ENCODE measurements around the gene COL6A3.
"Not testable (repeated sequence)": the region's sequence is repeated elsewhere in the genome, so short reads cannot be mapped to it uniquely, and the experiment has no call there.

The COL6A3 gene

GRCh38 chr2:237315170-237315828 lies 98.7 kb downstream of the COL6A3 start:
- DNase-seq, result peak; percentile 49

DNA sequence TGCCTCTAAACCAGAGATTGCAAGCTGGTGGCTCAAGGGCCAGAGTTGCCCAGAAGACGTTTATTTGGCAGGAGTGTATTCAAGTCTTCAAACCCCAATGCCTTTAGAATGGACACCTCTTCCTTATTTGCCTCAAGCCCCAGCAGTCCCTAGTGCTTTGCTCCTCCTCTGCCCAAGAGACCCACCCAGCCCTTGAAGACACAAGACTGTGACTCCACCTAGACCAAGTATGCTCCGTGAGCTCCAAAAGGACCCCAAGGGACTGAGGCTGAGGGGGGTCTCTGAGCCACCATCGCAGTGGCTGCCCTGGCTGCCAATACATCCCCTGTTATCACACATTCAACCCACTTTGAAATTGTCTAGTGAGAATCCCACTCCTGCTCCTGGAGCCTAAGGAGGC lies 99.3 kb downstream of the COL6A3 start:
- no peak for DNase-seq

DNA sequence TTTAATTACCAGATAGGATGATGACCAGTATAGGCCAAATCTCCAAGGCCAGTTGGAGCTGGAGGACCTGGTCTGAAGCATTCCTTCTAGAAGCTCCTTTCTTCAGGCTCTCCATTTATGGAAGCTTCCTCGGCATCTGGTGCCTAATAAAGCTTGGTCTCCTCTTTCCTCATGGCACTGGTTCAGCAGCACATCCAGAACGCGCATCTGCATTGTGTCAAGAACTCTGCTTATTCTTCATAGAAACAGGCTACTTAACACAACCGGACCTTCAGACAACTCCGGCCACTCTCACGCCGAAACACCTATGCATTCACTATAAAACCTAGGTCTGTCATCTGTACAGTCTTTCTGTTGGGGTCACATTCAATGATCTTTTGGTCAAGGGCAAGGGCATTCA lies 99.8 kb downstream of the COL6A3 start:
- DNase-seq, result no peak

GRCh38 chr2:237312021-237312755 lies 101.8 kb downstream of the COL6A3 start:
- peak; percentile 13 for DNase-seq

GRCh38 chr2:237310515-237311114 lies 103.3 kb downstream of the COL6A3 start:
- no peak for DNase-seq

DNA sequence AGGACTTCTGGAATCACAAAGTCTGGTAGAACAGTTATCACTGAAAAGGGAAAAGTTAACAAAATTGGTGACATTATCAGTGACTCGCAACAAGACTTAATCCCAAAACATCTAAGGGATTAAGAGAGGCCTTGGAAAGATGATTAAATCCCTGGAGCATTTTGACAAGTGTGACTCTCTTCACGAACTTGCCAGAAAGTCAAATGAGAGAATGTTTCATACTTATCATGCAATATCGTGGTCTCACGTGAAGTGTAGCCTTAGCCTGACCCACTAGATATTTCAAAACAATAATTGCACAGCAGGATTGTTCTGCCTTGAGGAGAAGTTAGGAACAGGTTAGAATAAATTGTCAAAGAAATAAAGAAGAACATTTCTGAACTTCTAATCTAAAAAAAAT lies 104.5 kb downstream of the COL6A3 start:
- no peak for DNase-seq

GRCh38 chr2:237309011-237309410 lies 105.0 kb downstream of the COL6A3 start:
- no peak for DNase-seq

- DNase-seq, result no peak
These were observed 106.5 kb downstream of the COL6A3 start for GRCh38 chr2:237307474-237307873.

GRCh38 chr2:237306787-237307170 lies 107.2 kb downstream of the COL6A3 start:
- no peak for DNase-seq

GRCh38 chr2:237306083-237306786 lies 107.7 kb downstream of the COL6A3 start:
- peak; percentile 13 for DNase-seq

- peak; percentile 47 for DNase-seq
These were observed 108.4 kb downstream of the COL6A3 start for GRCh38 chr2:237305579-237305978.

DNA sequence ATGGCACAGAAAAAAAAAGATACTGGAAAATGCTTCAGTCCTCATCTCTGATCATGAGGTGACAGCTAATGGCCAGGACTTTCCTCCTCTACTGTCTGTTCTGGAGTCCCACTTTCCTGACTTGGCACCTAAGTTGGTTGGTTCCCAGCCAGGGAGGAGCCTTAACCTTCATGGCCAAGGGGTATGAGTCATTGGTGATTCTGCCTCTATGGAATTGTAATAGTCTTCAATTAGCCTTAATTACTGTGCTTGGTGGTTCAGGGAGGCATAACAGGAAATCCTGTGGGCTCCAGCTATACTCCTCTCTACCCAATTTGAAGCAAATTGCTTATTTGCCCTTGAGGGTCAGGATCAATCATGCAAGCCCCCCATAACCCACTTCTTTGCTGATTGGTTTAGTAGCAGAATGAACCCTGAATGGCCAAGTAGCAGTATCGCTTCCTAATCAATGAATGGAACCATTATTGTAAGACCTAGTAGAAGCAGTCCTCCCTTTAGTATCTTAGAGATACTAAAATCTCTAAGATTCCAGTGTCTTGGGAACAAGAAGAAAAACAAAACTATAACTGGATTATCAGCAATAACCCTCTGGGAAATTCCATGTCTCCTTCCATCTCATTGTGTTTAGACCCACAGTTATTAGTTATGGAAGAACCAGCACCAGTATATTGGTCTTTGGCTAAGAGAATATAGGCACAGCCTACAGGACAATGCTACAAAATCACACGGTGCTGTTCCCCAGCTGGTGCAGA lies 109.0 kb downstream of the COL6A3 start:
- peak; percentile 88 for DNase-seq

DNA sequence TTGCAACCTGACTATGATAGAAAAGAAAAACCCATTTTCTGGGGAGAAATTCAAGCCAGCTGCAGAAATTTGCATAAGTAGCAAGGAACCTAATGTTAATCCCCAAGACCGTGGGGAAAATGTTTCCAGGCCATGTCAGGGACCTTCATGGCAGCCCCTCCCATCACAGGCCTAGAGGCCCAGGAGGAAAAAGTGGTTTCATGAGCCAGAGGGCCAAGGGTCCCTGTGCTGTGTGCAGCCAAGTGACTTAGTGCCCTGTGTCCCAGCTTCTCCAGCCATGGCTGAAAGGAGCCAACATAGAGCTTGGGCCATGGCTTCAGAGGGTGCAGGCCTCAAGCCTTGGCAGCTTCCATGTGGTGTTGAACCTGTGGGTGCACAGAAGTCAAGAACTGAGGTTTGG lies 110.7 kb downstream of the COL6A3 start:
- not testable (repeated sequence) for DNase-seq

- no peak for DNase-seq
These were observed 112.4 kb downstream of the COL6A3 start for GRCh38 chr2:237301595-237301994.

DNA sequence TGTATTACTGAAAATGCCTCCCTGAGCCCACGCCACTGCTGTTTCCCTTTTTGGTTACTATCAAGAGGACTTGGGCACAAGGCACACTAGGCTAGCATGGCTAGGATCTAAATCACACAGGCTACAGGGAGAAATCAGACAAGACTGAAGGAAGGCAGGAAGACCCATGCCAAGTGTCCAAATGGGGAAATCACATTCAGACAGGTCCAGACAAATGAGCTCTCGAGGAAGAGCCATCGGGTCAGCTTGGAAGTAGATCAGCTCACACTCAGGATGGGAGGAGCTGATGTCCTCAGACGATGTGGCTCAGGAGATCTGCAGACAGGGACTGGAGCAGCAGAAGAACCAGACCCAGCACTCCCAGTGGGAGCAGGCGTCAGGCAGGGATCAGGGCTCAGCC lies 113.2 kb downstream of the COL6A3 start:
- no peak for DNase-seq

GRCh38 chr2:237299906-237300305 lies 114.1 kb downstream of the COL6A3 start:
- DNase-seq, result peak; percentile 98

DNA sequence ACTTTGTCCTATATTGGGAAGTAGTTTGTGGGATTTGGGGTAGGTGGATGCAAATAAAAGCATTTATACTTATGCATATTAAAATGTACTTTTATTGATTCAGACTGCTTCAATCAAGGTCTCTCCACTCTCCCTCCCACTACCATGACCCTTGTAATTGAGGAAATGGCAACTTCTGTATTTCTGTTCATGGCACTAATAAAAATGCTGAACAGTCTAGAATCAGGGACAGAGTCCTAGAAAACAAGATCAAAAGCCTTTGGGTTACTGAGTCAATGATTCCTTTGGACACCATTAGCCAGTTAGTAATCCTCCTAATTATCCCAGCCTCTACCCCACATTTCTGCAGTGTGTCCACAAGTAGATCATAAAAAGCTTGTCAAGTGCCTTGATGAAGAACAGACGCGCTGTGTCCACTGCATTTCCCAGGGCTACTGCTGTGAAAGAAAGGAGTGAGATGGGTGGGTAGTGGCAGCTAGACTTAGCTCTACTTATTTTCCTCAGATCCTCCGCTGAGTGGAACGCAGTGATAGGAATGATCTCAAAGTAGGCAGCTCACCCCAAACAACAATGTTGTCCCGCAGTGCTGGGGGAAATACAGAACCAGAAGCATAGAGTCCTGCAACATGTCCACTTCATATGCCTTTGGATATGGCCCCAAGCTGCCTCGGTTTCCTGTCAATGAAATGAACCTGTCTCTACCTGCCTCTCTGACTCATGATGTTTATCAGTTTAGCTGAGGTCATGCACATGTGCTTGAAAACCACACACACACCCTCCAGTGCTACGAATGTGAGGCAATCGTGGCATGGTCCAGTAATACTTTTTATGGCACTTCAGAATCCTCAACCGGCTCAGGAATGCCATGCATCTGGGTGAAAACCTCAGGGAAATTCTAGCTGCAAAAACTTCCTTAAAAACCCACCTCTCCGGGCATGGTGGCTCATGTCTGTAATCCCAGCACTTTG lies 115.5 kb downstream of the COL6A3 start:
- DNase-seq, result peak; percentile 56

- peak; percentile 65 for DNase-seq
These were observed 116.4 kb downstream of the COL6A3 start for GRCh38 chr2:237297421-237298150.

DNA sequence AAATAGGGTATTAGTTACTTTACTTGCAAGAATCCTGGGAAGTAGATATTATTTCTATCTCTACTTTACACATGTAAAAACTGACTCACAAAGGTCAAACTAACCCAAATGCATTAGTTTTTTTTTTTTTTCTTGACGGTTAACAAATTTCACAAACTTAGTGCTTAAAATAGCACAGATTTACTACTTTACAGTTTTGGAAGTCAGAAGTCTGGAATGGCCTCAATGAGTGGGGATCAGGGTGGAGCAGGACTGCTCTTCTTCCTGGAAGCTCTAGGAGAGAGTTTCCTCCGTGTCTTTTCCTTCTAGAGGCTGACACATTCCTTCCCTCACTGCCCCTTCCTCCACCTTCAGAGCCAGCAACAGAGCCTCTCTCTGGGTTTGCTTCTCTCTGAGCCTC lies 117.2 kb downstream of the COL6A3 start:
- no peak for DNase-seq

DNA sequence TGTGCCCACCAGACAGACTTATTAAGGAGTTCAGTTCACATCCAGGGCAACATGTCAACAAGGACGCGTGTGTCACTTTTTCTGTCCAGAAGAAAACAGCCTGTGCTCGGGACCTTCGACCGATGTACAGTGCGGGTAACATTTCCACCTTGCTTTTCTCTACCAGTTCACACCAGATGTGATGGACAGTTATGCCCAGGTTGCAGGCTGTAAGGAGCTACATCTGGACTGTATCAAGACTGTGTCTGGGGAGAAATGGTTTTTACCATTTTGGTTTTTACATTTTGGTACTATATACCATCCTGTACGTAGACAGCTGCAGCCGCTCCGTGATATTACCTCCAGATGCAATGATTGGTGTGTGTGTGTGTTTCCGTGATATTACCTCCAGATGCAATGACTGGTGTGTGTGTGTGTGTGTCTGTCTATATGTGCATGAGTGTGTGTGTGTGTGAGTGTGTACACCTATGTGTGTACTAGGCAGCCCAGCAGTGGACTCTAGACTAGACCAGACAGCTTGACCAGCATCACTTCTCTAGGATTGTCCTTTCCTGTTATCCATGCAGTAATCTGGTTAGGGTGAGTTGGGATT lies 118.0 kb downstream of the COL6A3 start:
- no peak for DNase-seq

Measured in kidney glomerular epithelial cell (primary cell).